ENCODE measurements around the gene BRD9. TPM values are rescaled to one million over a fixed set of nuclear protein-coding genes. Genes with fewer than 3 reads are reported as not detected.
"Not testable (repeated sequence)": the region's sequence is repeated elsewhere in the genome, so short reads cannot be mapped to it uniquely, and the experiment has no call there.

Gene BRD9
- total RNA-seq, 1 experiment from 2014 or later, result 111 TPM

- DNase-seq (ENCODE audit: low spot score), result peak; percentile 98
Measured at GRCh38 chr5:923281-923873, 30.8 kb upstream of the BRD9 start.

DNA sequence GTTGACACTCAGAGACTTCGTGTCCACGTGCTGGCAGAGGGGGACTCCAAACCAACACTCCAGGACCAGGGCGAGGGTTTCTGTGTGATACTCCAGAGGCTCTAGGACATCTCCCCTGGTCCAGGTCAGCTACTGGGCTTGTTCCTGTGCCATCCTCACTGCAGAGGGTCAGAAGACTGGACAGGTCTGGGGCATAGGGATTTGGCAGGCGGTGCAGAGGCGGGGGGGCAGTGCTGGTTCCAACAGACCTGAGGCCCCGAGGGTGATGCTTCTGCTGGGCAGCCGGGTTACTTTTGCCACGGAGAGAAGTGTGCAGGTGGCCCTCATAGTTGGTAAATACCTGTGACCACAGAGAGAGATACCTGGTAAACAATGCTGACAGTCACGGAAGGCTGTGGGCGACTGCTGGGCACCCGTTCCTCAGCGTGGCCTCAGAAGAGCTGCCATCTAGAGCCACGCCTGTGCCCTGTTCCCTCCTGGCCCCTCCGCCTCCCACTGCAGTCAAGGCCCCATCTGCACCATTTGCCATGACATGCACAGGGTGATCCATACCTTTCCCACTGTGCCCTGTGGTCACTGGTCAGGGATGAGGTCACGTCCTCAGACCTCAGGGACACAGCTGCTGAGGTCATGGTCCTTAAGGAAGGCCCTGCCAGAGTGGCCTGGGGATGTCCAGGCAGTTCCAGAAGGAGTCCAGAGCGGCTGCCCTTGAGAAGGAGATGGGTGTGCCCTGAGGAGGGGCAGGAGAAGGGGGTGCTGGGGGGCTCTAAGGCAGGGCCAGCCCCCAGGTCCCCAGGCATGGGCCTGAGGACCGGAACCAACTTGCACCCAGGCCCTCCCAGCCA is 30.1 kb upstream of the BRD9 start:
- DNase-seq (ENCODE audit: low spot score), result no peak

- DNase-seq (ENCODE audit: low spot score), result no peak
Measured at GRCh38 chr5:921456-922435, 29.1 kb upstream of the BRD9 start.

- no peak for DNase-seq (ENCODE audit: low spot score)
Measured at GRCh38 chr5:920321-920720, 27.7 kb upstream of the BRD9 start.

DNA sequence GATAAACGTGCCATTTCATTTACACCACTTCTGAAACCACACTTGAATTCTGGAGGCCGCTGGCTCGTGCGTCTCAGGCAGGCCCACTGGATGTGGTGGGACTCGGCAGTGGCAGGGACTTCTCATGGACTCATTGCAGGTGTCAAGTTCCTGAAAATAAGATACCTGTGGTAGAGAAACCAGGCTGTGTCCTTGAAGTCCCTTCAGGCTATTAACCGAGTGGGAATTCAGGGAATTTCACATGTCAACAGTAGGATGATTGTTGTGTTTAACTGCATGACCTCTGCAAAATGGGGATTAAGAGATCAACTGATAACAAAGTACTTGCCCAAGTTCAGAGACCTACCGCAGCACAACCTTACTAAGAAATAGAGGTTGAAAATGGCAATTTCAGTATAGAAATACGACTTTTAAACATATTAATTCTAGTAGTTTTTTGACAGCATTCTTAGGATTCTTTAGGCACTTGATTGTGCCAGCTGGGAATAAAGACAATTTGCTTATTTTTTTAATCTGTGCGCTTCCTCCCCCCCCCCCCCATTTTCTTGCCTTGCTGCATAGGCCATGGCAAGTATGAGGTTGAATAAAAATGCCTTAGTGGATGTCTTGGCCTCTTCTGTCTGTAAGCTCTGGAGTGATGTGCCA is 26.9 kb upstream of the BRD9 start:
- DNase-seq (ENCODE audit: low spot score), result peak; percentile 41

DNA sequence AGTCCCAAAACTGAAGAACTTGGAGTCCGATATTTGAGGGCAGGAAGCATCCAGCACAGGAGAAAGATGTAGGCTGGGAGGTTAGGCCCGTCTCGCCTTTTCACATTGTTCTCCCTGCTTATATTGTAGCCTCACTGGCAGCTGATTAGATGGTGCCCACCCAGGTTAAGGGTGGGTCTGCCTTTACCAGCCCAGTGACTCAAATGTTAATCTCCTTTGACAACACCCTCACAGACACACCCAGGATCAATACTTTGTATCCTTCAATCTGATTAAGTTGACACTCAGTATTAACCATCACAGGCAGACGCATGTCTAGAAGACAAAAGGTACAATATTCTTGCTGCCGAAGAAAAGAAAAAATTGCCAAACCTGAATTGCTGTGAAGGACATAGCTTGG is 26.1 kb upstream of the BRD9 start:
- DNase-seq (ENCODE audit: low spot score), result not testable (repeated sequence)

- DNase-seq (ENCODE audit: low spot score), result no peak
Measured at GRCh38 chr5:916441-917293, 24.1 kb upstream of the BRD9 start.

GRCh38 chr5:915946-916345 is 23.3 kb upstream of the BRD9 start:
- DNase-seq (ENCODE audit: low spot score), result no peak

DNA sequence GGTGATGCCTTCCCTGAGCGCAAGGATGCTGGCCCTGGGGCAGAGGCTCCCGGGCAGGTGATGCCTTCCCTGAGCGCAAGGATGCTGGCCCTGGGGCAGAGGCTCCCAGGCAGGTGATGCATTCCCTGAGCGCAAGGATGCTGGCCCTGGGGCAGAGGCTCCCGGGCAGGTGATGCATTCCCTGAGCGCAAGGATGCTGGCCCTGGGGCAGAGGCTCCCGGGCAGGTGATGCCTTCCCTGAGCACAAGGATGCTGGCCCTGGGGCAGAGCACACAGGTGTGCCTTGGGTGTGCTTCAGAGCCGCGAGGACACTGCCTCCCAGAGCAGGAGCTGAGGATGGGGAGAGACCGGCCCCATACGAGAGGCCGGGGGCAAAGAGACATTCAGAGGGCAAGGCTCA is 22.7 kb upstream of the BRD9 start:
- not testable (repeated sequence) for DNase-seq (ENCODE audit: low spot score)

DNA sequence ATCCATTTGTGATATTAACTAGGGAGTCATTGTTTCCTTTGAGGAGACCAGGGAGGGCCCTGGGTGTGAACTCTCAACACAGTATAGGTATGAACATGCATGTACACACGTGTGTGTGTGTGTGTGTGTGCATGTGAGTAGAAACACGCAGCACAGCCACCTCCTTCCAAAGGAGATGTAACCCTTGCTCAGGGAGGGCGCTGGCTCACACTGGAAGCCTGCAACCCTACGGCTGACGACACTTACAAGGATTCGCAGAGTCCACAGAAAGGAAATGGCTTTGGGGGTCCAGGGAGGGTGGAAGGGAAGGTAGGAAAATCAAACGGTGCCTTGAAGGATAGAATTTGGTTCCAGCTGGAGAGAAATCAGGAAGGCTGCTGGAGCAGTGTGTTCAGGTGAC is 22.0 kb upstream of the BRD9 start:
- DNase-seq (ENCODE audit: low spot score), result no peak

DNA sequence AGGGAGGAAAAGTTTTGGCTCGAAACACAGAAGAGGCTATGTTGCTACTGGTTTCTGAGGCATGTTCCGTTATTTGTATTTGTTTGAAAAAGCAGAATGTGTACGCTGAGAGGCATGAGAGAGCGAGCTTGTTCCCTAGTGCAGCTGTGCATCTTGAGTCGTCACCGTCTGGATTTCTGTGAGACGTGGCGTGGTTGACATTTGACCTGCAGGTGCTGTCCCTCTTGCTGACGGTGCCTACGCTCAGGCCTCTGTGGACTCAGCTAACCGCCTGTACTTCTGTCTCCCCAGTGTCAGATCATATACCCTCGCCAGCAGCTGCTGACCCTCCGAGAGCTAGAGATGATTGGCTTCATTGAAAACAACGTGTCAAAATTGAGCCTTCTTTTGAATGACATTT is 21.6 kb upstream of the BRD9 start:
- no peak for DNase-seq (ENCODE audit: low spot score)

GRCh38 chr5:912280-913091 is 19.9 kb upstream of the BRD9 start:
- peak; percentile 99 for DNase-seq (ENCODE audit: low spot score)

GRCh38 chr5:911601-912000 is 19.0 kb upstream of the BRD9 start:
- peak; percentile 54 for DNase-seq (ENCODE audit: low spot score)

- no peak for DNase-seq (ENCODE audit: low spot score)
Measured at GRCh38 chr5:910769-911160, 18.2 kb upstream of the BRD9 start.

- DNase-seq (ENCODE audit: low spot score), result no peak
Measured at GRCh38 chr5:909994-910768, 17.6 kb upstream of the BRD9 start.

DNA sequence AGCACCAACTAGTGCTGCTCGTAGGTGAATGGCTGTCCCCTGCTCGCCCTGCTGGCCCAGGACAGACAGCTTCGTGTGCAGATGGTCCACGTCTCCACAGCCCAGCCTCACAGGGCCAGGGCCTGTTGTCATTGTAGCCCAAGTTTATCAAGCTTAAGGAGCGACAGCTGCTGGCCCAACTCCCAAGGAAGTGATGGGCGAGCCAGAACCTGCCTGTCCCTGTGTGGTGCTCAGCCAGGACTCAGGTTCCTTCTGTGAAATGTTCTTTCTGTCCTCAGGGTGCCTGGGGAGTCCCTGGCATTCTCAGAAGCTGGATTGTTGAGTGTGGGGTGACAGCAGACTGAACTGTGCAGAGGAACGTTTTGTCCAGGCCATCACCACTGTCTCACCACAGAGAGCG is 16.5 kb upstream of the BRD9 start:
- no peak for DNase-seq (ENCODE audit: low spot score)

DNA sequence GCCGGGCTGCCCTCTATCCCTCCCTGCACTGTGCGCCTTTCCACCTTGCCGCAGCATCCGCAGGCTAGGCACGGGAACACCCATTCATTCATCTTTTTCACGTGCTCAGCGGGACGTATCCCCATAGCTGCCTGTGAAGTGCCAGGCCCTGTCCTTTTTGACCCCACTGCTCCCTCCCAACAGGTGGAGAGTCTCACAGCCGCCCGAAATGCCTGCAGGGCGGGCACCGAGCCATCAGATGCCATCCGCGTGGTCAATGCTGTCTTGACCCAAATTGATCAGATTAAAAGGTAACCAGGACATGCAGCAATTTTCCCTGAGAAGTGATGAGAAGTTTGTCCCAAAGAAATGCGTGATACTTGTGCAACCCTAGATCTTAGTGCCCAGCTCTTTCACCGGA is 15.6 kb upstream of the BRD9 start:
- no peak for DNase-seq (ENCODE audit: low spot score)

- DNase-seq (ENCODE audit: low spot score), result no peak
Measured at GRCh38 chr5:907366-907910, 14.8 kb upstream of the BRD9 start.
